DMS114 treated with DMSO at 0.1 percent for 48 hours (cell line): ENCODE results near the gene ASB4.
"Not testable (repeated sequence)": the region's sequence is repeated elsewhere in the genome, so short reads cannot be mapped to it uniquely, and the experiment has no call there.

Experiments
- DNase-seq: peaks from one replicate; lab custom pipeline; 2025; ENCODE audit not compliant: unreplicated experiment; lab: John Stamatoyannopoulos, UW

The ASB4 gene

GRCh38 chr7:95478272-95479037 lies 7.3 kb upstream of the ASB4 start:
- DNase-seq = peak; percentile 46

GRCh38 chr7:95479992-95480624 lies 5.6 kb upstream of the ASB4 start:
- no peak for DNase-seq

DNA sequence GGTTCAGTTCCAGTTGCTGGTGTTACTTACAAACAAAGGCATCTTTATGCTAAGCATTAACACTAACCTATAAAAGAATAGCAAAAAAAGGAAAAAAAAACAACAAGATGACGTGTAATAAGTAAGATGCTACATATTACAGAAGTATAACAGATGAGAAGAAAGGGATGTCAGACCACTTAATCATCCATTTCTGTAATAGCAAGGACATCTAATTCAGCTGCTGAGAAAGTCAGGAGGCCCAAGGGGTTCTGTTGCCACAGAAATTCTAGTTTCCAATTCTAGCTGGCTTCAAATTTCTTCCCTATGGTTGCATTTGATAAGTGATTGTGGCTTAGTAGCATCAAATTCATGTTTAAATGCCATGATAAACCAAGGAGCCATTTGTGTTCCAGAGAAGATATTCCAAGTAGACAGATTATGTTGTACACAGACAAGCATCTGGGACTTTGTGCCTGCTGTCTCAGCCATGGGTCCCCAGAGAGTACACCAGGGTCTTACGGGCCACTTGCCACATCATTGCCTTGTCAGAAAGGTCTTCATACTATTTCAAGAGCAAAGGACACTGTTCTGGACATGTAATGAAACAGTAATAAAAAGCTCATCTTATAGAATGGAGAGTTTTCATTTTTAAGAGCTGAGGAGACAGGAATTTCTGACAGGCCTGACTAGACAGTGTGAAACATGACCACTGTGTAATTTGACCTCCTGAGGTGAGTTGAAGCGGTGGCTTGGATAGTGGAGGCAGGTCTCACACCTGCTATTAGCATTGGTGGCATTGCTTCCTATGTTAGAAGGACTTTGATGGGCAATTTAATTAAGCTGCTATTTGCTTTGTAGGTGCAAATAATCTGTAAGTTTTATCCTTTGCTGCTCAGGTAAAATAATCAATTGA lies 4.2 kb upstream of the ASB4 start:
- DNase-seq = no peak

DNA sequence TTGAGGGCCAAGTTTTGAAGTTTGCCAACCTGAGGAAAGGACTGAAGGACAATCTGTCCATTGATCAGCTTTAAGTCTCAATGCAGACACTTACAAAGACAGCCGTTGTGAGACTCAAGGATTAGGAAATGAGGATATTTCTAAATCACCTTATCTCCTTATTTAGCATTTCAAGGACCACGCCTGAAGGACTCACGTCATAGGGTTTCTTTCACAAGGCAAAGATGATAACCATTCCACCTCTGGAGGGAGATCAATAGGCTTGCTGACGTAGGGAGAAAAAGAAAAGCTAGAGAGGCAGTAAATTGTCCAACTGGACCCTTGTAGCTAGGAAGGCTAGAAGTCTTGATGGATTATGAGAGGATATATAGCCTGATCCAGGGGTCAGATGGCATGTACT lies 3.3 kb upstream of the ASB4 start:
- DNase-seq = no peak

- DNase-seq = no peak
Measured at GRCh38 chr7:95490231-95490762, 4.6 kb downstream of the ASB4 start.

GRCh38 chr7:95491201-95491600 lies 5.5 kb downstream of the ASB4 start:
- DNase-seq = no peak

DNA sequence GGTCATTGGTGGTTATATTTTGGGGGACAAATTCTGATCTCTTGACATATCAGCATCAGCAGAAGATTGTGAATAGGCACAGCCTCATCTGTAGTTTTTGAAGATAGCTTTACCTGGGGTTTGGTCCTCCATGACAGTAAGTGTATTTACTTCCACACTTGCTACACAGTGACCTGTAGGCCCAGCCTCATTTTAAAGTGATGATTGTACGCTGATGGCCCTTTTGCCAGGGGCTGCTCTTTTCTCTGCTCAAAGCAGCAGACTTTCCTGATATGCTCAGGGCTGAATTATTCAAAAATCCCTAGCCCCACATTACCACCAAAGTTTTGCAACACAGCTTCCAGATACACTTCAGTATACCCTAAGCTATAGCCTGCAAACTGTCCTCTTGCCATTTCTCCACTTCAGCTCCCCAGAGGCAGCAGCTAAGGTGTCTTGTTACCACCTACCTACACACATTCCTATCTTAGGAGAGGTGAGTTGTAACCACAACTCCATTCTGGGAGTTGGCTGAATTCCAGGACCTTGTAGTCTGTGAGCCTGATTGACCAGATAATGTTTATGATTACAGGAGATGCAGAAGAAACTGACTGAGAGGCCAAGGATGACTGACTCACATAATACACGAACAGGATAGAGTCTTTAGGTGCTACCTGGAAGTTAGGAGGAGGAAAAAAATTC lies 6.0 kb downstream of the ASB4 start:
- no peak for DNase-seq

DNA sequence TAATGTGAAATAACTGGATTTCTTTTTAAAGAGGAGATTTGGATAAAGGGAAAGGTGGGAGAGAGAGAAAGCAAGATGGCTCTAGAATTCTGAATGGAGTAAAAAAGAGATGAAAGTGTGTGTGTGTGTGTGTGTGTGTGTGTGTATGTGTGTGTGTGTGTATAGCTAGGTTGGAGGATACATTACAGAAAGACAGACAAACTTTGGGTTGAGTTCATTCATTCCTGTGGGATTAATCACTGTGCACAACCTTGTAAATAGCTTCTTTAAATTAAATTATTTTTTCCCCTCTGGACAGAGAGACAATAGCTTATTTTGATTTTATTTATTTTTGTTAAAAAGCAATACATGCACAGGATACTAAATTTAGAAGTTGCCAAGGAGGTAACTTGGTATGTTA lies 7.5 kb downstream of the ASB4 start:
- no peak for DNase-seq

GRCh38 chr7:95493844-95494243 lies 8.1 kb downstream of the ASB4 start:
- DNase-seq = no peak

GRCh38 chr7:95501261-95501832 lies 15.6 kb downstream of the ASB4 start:
- DNase-seq = no peak

- DNase-seq = no peak
Measured at GRCh38 chr7:95502403-95502802, 16.7 kb downstream of the ASB4 start.

DNA sequence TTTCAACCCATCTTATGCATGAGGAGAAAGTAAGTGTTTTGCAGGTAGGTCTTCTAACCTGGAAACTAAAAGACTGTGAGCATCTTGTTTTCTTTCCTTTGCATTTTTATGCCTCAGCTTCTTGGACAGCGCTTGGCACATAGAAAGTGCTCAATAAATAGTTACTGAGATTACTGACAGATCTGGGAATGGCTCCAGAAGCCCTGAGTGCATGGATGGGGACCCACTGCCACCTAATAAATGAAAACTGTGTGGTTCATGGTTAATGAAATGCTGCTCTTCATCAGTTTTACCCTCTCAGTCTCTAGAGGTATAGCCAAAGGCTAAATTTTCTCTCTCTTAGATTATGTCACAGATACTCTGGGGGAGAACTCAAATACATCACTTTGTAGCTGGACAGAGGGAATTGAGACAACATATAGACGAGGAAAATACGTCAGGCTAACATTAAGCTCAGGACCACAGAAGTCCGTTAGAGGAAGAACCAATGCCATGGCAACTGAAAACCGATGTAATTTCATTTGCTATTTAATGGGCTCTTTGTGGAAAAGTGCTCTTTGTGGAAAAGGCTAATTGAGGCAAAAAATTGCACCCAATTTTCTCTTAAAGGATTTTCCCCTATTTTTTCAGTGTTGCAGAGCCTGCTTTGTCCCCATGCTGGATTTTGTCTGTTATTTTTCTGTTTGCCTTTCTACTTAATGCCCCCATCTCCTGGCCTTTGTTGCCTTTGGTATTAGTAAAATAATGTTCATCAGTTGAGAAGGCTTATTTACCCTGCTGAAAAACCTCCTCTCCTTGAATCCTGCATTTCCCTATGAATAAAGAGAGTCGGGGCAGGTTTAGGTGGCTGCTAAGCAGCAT lies 17.8 kb downstream of the ASB4 start:
- no peak for DNase-seq

DNA sequence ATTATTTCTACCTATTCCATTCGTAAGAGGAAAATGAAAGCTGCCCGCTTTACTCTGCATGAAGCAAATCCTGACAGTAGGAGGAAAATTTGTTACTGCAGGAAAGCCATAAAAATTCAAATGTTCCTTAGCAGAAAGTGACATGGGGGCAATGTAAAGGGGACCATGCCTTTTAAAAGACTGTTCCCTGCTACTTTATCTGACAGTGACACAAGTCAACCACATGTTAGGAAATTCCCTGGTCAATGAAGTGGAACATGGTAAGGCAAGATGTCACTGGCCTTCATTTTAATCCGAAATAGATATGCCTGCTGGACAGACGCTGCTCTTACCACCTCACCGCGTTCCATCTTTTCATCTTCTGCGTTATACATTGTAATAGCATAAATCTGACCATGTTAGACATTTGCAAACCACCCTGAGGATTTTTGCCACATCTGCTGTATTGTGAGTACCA lies 18.4 kb downstream of the ASB4 start:
- DNase-seq = not testable (repeated sequence)

- no peak for DNase-seq
Measured at GRCh38 chr7:95508780-95509179, 23.0 kb downstream of the ASB4 start.

DNA sequence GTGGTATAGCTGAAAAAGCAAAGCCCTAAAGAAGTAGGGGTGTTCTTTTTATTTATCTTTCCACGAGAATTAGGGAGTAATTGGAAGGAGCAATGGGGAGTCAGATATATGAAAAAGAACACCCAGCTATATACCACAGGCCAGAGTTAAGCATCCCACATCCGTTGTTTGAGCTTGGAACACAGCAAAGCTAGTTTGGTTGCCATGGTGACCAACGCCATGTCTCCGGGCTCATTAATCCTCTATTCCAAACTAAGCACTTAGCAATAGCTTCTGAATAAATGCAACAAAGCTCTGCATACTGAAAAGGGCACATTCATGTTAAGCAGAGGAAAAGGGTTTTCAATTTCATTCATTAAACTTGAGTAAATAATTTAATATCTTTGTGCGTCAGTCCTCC lies 23.5 kb downstream of the ASB4 start:
- DNase-seq = no peak

GRCh38 chr7:95511716-95512260 lies 26.0 kb downstream of the ASB4 start:
- peak; percentile 58 for DNase-seq

DNA sequence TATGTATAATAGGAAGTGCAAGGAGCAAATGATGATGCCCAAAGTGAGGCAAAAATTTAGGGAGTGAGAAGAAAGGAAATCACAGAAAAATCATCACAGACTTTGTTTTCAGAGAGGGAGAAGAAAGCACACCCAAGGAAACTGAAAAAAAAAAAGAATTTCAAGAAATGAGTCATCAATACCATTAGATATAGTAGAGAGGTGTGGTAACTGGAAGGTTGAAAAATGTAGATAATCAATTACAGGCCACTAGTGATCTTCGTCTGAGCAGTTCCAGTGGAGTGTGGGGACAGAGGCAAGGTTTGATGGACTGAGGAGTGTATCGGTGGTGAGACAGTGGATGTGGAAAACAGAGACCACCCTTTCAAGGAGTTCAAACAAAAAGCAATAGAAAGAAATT lies 31.7 kb downstream of the ASB4 start:
- DNase-seq = no peak

GRCh38 chr7:95517870-95518269 lies 32.1 kb downstream of the ASB4 start:
- no peak for DNase-seq

DNA sequence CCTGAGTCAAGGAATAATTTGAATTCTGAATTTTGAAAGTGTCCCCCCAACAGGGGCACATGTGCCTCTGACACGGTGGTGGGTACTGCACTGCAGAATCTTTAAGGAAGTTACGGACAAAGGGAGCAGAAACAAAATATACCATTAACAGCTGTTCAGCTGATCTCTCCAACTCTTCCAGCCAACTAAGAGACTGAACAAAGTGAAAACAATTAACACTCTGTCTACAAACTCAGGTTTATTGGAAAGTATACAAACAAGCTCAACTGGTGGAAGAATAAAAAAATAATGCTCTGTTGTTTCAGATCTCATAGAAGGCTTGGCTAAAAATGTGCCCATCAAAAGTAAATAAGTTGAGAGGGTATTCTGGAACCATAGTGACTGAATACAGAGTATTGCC lies 34.4 kb downstream of the ASB4 start:
- no peak for DNase-seq
